RWPE2 (cell line): ENCODE results near the gene PDE8A.

Source experiments
- ATAC-seq: fragments of 200-7000 bp; cut with Tn5 transposase; 3 replicates; pipeline ENCODE4 v1.9.1; 2021; ENCODE audit warnings: low read depth
- DNase-seq: peaks from one replicate; pipeline ENCODE4 v3.0.0-alpha.2; 2020; ENCODE audit warnings: low spot score
- H3K27ac ChIP-seq: fragments of 450-650 bp; 2 replicates; pipeline ENCODE4 v1.5.1; 2017; ENCODE audit warnings: mild to moderate bottlenecking; ENCODE audit not compliant: poor library complexity, severe bottlenecking
- H3K27me3 ChIP-seq: fragments of 250-450 bp; sonication (Bioruptor Pico); 2 replicates; pipeline ENCODE4 v1.5.1; 2021; ENCODE audit warnings: mild to moderate bottlenecking, moderate library complexity; ENCODE audit not compliant: insufficient read depth, poor library complexity, severe bottlenecking
- H3K36me3 ChIP-seq: fragments of 250-450 bp; sonication (Bioruptor Pico); 2 replicates; pipeline ENCODE4 v1.5.1; 2020; ENCODE audit warnings: low read depth, mild to moderate bottlenecking, moderate library complexity
- H3K4me1 ChIP-seq: fragments of 250-450 bp; sonication (Bioruptor Pico); 2 replicates; pipeline ENCODE4 v1.5.1; 2021; ENCODE audit warnings: mild to moderate bottlenecking, moderate library complexity; ENCODE audit not compliant: insufficient read depth, poor library complexity, severe bottlenecking
- H3K4me3 ChIP-seq: fragments of 250-450 bp; sonication (Bioruptor Pico); 2 replicates; pipeline ENCODE4 v1.5.1; 2021; ENCODE audit warnings: mild to moderate bottlenecking, moderate library complexity; ENCODE audit not compliant: severe bottlenecking
- H3K9me3 ChIP-seq: fragments of 250-450 bp; sonication (Bioruptor Pico); 2 replicates; pipeline ENCODE4 v1.5.1; 2021; ENCODE audit warnings: mild to moderate bottlenecking, moderate library complexity; ENCODE audit not compliant: severe bottlenecking
- CTCF ChIP-seq: fragments of 450-650 bp; IDR thresholded peaks from one replicate; pipeline ENCODE4 v1.5.1; 2017; ENCODE audit warnings: mild to moderate bottlenecking, moderate library complexity; ENCODE audit not compliant: poor library complexity, severe bottlenecking

Gene PDE8A

GRCh38 chr15:84968301-84968700, 13.4 kb upstream of the PDE8A start:
- no peak overlapping the region for H3K4me3 ChIP-seq
- H3K36me3 ChIP-seq: no peaks in the 10 kb centered on the region
- ATAC-seq (no peak), DNase-seq (no peak)
- H3K27me3 ChIP-seq: no peaks in the 10 kb centered on the region
- no peaks in the 10 kb centered on the region for H3K9me3 ChIP-seq
- no peak for TF ChIP-seq CTCF
- H3K27ac ChIP-seq: no peak overlapping the region
- no peaks in the 10 kb centered on the region for H3K4me1 ChIP-seq

- TF ChIP-seq CTCF: no peak
- Histone ChIP-seq H3K9me3 (no peaks in the 10 kb centered on the region), H3K4me1 (no peaks in the 10 kb centered on the region), H3K27me3 (no peaks in the 10 kb centered on the region), H3K4me3 (no peak overlapping the region), H3K36me3 (no peaks in the 10 kb centered on the region), H3K27ac (no peak overlapping the region)
- DNase-seq: no peak
- ATAC-seq: no peak
These were observed 12.4 kb upstream of the PDE8A start for GRCh38 chr15:84969257-84969656.

- H3K27me3 ChIP-seq: no peaks in the 10 kb centered on the region
- no peaks in the 10 kb centered on the region for H3K4me1 ChIP-seq
- no peak overlapping the region for H3K4me3 ChIP-seq
- DNase-seq: no peak
- TF ChIP-seq CTCF: no peak
- H3K9me3 ChIP-seq: no peaks in the 10 kb centered on the region
- ATAC-seq: no peak
- no peak overlapping the region for H3K27ac ChIP-seq
- H3K36me3 ChIP-seq: no peaks in the 10 kb centered on the region
These were observed 10.8 kb upstream of the PDE8A start for GRCh38 chr15:84970843-84971242.

GRCh38 chr15:84973492-84974460, 7.9 kb upstream of the PDE8A start:
- no peaks in the 10 kb centered on the region for H3K4me1 ChIP-seq
- ATAC-seq (no peak), DNase-seq (no peak)
- no peak overlapping the region for H3K4me3 ChIP-seq
- no peaks in the 10 kb centered on the region for H3K9me3 ChIP-seq
- H3K36me3 ChIP-seq: no peaks in the 10 kb centered on the region
- no peaks in the 10 kb centered on the region for H3K27me3 ChIP-seq
- no peak for TF ChIP-seq CTCF
- no peak overlapping the region for H3K27ac ChIP-seq

- Histone ChIP-seq H3K27me3 (no peaks in the 10 kb centered on the region), H3K36me3 (no peaks in the 10 kb centered on the region), H3K4me3 (no peak overlapping the region), H3K4me1 (no peaks in the 10 kb centered on the region), H3K27ac (no peak overlapping the region), H3K9me3 (no peaks in the 10 kb centered on the region)
- no peak for ATAC-seq
- TF ChIP-seq CTCF: no peak
- no peak for DNase-seq
These were observed 5.7 kb upstream of the PDE8A start for GRCh38 chr15:84975871-84976351.
